Measurements from ENCODE around the gene PLAGL1. TPM values are rescaled to one million over a fixed set of nuclear protein-coding genes. Genes with fewer than 3 reads are reported as not detected.

The PLAGL1 gene
- total and polyA plus RNA-seq, 2 of the 13 experiments (the other 11 are each of a cell fraction or from before 2014, with no cell fraction given): 0.60 to 2.3 TPM

GRCh38 chr6:143936778-143937667, 71.0 kb downstream of the PLAGL1 start (continued):
- TF ChIP-seq HNF4G (IDR thresholded peaks at IDR 0.05; ENCODE audit: borderline replicate concordance, low read depth, low read length) (0 out of 2 replicates have a peak, but pooled peaks have one; percentile 15), HNF4G (CRISPR knock-in tag; IDR thresholded peaks at IDR 0.05; ENCODE audit: borderline replicate concordance, low read depth) (no peak), JUNB (CRISPR knock-in tag; IDR thresholded peaks at IDR 0.05; ENCODE audit: borderline replicate concordance) (no peak), GRHL1 (CRISPR knock-in tag; conservative IDR thresholded peaks at IDR 0.05) (no peak), CEBPB (IDR thresholded peaks at IDR 0.05; ENCODE audit: borderline replicate concordance, low read depth, low read length) (peak; percentile 51; the same call in 1 of the 2 replicates), SNRNP70 (IDR thresholded peaks at IDR 0.05; ENCODE audit: low read depth, low read length) (no peak), THRA (CRISPR knock-in tag; IDR thresholded peaks at IDR 0.05; ENCODE audit: borderline replicate concordance) (peak; percentile 80; the same call in 1 of the 2 replicates), PATZ1 (CRISPR knock-in tag; IDR thresholded peaks at IDR 0.05) (peak; percentile 62), RELA (CRISPR knock-in tag; IDR thresholded peaks at IDR 0.05) (no peak)
